Endothelial cell (in vitro differentiated cells): ENCODE measurements around the gene GJA8. TPM values are rescaled to one million over a fixed set of nuclear protein-coding genes. Genes with fewer than 3 reads are reported as not detected.

Experiments
- DNase-seq: peaks from one replicate; pipeline ENCODE4 v3.0.0; 2021; ENCODE audit warnings: low spot score
- H3K27ac Mint-ChIP-seq: one replicate; pipeline ENCODE4 v1.8.0; 2021; ENCODE audit warnings: mixed read lengths, inconsistent platforms; ENCODE audit not compliant: unreplicated experiment
- H3K27me3 Mint-ChIP-seq: one replicate; pipeline ENCODE4 v1.8.0; 2021; ENCODE audit warnings: mild to moderate bottlenecking, moderate library complexity, mixed read lengths, inconsistent platforms; ENCODE audit not compliant: unreplicated experiment
- H3K36me3 Mint-ChIP-seq: one replicate; pipeline ENCODE4 v1.8.0; 2021; ENCODE audit warnings: mild to moderate bottlenecking, low read depth, mixed read lengths, inconsistent platforms; ENCODE audit not compliant: unreplicated experiment
- H3K4me1 Mint-ChIP-seq: one replicate; pipeline ENCODE4 v1.8.0; 2021; ENCODE audit warnings: mild to moderate bottlenecking, mixed read lengths, inconsistent platforms; ENCODE audit not compliant: unreplicated experiment
- H3K4me3 Mint-ChIP-seq: one replicate; pipeline ENCODE4 v1.8.0; 2021; ENCODE audit warnings: mild to moderate bottlenecking, mixed read lengths, inconsistent platforms; ENCODE audit not compliant: unreplicated experiment
- H3K9me3 Mint-ChIP-seq: one replicate; pipeline ENCODE4 v1.8.0; 2021; ENCODE audit warnings: mixed read lengths, inconsistent platforms; ENCODE audit not compliant: unreplicated experiment
- CTCF ChIP-seq: fragments of 200-600 bp; sonication (generic); IDR thresholded peaks from one replicate; pipeline ENCODE4 v1.5.0; 2021; ENCODE audit warnings: antibody characterized with exemption; ENCODE audit not compliant: unreplicated experiment
- total RNA-seq: library from RNA; stranded (reverse); fragmentation: NEBNext Ultra II Directional; extraction: Animal tissue kit (Norgen Biotek cat#: 25700); gene quantifications from one replicate; pipeline ENCODE4 v1.2.1, GENCODE V29; 2021; ENCODE audit not compliant: unreplicated experiment

GJA8 gene
- total RNA-seq, 1 donor from 2014 or later, result not detected

GRCh38 chr1:147879911-147880310, 22.7 kb upstream of the GJA8 start:
- no peak for TF ChIP-seq CTCF
- no peak for DNase-seq
- Mint-ChIP-seq H3K27ac (no peak overlapping the region), H3K9me3 (peaks cover 4% of the 10 kb centered on the region), H3K27me3 (peaks cover 1% of the 10 kb centered on the region), H3K36me3 (no peaks in the 10 kb centered on the region), H3K4me1 (peaks cover 13% of the 10 kb centered on the region), H3K4me3 (no peak overlapping the region)

DNA sequence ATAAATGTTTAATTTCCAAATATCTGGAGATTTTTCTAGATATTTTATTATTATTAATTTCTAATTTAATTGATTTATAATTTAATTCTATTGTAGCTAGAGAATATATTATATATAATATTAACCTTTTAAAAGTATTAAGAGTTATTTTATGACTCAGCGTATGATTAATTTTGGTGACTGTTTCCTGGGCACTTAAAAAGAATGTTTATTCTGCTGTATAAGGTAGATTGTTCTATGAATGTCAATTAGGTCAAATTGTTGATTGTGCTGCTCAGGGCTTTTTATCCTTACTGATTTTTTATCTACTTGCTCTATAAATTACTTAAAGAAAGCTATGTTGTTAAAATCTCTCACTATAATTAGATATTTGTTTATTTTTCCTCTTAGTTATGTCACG, 20.1 kb upstream of the GJA8 start:
- Mint-ChIP-seq H3K9me3 (peaks cover 4% of the 10 kb centered on the region), H3K27me3 (peaks cover under 1% of the 10 kb centered on the region), H3K27ac (no peak overlapping the region), H3K4me3 (no peak overlapping the region), H3K36me3 (no peaks in the 10 kb centered on the region), H3K4me1 (peaks cover 12% of the 10 kb centered on the region)
- no peak for DNase-seq
- no peak for TF ChIP-seq CTCF

DNA sequence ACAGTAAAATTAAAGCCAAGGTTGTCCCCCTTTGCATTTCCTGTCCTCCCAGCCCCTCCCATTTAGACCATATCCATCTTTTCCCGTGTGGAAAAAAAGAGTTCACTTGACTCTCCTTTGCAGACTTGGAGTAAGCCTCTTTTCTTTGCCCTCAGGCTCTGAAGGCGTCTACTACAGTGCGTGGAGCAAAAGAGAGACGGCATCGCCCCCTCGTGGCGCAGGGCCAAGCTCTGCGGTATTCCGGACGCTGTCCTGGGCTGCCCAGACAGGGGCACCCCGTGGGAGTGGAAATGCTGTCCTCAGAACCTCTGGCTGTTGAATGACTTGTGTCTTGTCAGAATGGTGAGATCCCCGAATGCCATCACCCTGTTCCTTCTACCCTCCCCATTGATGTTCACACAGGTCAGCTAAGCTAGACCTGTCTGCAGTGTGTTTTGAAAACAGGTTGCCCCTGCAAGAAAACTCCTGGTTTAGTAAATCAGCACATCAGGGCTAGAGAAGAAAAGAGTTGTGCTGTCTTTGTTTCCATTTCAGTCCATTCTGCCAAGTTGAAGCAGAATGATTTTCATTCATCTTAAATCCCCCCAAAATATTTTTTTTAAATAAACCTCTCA, 12.3 kb upstream of the GJA8 start:
- H3K27me3 Mint-ChIP-seq, result no peaks in the 10 kb centered on the region
- no peak overlapping the region for H3K4me3 Mint-ChIP-seq
- H3K36me3 Mint-ChIP-seq, result no peaks in the 10 kb centered on the region
- peak; percentile 80 for TF ChIP-seq CTCF
- DNase-seq, result peak; percentile 92
- no peaks in the 10 kb centered on the region for H3K9me3 Mint-ChIP-seq
- H3K4me1 Mint-ChIP-seq, result peaks cover 15% of the 10 kb centered on the region
- no peak overlapping the region for H3K27ac Mint-ChIP-seq

DNA sequence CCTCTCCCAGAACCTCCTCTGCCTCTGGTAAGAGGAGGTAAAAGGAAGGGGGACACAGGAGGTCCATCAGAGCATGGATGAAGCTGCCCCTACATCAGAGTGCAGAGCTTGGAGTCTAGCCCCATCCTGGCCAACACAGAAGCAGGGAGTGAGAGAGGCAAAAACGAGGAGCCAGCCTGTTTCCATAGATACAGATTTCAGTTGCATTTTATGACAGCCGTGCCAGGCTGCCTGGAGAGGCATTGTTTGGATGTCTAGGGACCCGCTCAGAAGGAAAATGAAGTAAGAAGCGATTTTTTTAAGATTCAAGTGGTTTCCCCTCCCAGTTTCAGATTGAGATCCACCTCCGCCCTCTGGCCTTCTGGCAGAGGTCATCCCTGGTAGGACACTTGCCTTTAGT, 11.5 kb upstream of the GJA8 start:
- no peak for DNase-seq
- no peak for TF ChIP-seq CTCF
- no peaks in the 10 kb centered on the region for H3K27me3 Mint-ChIP-seq
- no peak overlapping the region for H3K27ac Mint-ChIP-seq
- no peak overlapping the region for H3K4me3 Mint-ChIP-seq
- H3K9me3 Mint-ChIP-seq, result no peaks in the 10 kb centered on the region
- peaks cover 15% of the 10 kb centered on the region for H3K4me1 Mint-ChIP-seq
- no peaks in the 10 kb centered on the region for H3K36me3 Mint-ChIP-seq

GRCh38 chr1:147892216-147892615, 10.4 kb upstream of the GJA8 start:
- no peak for TF ChIP-seq CTCF
- no peak overlapping the region for H3K27ac Mint-ChIP-seq
- DNase-seq, result no peak
- peaks cover 15% of the 10 kb centered on the region for H3K4me1 Mint-ChIP-seq
- H3K9me3 Mint-ChIP-seq, result no peaks in the 10 kb centered on the region
- no peak overlapping the region for H3K4me3 Mint-ChIP-seq
- no peaks in the 10 kb centered on the region for H3K36me3 Mint-ChIP-seq
- H3K27me3 Mint-ChIP-seq, result no peaks in the 10 kb centered on the region
